CMK (cell line): ENCODE results near the gene CENPP.

ENCODE experiments used
- DNase-seq: peaks from one replicate; pipeline ENCODE4 v3.0.0-alpha.2; 2010; ENCODE audit warnings: low read depth

The CENPP gene

DNA sequence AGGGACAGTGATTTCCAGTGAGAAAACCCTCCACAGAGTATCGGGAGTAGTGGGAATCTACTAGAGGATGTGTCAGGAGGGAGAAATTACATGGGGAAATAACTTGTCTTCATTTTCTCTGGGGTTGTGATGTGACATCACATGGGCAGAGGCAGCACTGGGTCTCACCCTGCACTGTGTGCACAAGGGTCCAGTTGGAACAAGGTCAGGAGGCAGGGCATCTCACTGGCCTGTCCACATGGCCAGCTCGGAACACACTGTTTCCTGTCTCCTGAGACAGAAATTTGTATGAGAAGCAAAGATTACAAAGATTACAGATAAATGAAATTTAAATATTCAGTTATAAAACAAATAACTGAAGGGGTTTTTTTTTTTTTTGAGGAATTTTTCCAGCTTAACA, 272.6 kb downstream of the CENPP start:
- no peak for DNase-seq

DNA sequence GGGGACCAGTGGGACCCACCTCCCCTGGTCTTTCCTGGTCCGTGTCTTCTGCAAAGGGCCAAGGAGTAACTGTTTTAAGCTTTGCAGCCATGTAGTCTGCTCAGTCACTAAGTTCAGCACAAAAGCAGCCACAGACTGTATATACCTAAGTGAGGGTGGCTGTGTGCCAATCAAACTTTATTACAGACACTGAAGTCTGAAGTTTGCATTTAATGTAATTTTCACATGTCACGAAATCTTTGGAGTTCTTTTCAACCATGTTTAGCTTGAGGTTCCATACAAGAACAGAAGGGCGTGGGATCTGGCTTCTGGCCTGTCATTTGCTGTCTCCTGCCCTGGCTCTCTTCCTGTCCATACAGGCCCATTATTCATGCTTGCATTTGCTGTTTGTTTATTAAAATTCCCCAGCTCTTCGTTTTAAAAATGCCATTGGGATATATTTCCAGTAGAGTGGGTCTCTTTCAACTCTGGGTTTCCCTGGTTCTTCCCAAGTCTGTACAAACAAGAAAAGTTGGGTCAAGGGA, 274.2 kb downstream of the CENPP start:
- DNase-seq, result no peak

DNA sequence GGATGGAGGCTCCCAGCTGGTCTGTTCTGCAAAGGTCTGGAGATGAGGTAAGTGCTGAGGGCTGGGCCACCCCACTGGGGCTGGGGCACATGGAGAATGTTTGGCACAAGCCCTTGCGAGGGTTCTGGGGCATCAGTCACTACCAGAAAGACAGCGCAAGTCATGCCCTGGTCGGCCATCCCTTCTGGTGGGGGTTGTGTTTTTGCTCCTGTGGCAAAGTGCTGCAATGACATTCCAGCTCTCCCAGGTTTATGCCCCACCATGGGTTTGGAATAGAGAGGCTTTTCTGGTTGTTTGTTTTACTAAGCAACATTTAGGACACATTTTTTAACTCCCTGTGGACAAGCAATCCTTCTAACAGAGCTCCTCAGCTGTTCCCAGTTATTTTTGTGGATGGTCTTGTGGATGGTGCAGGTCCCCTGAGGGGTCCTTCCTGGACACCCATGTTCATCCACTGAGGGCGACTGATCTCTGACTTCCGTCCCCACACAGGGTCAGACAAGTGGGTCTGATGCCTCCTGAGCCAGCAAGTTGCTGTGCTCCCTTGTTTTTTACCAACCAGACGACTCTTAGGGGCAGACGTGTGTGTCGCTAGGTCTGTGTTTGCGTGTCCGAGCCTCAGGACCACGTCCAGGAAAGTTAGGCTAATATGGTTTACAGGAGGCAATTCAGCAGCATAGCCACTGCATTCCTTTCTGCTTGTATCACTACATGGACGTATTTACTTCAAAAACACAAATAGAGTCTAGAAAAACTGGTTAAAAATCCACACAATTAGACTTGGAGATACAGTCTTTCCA, 274.9 kb downstream of the CENPP start:
- DNase-seq, result no peak

DNA sequence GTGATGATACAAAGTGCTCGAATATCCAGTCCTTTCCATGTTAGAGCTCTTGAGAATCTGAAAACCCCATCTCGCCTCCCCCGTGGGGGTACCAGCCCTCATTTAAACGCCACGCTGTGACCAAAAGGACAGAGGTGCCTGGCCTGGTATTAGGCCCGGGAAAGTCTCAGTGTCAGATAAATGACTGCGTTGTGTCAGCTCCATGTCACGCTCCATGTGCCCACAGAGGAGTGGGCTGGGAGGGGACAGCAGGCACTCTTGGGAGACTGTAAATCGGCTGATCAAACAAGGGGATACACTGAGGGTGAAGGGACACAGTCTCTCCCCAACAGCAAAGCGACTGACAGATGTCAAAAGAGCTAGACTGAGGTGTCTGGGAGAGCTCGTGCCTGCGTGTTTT, 275.7 kb downstream of the CENPP start:
- no peak for DNase-seq

DNA sequence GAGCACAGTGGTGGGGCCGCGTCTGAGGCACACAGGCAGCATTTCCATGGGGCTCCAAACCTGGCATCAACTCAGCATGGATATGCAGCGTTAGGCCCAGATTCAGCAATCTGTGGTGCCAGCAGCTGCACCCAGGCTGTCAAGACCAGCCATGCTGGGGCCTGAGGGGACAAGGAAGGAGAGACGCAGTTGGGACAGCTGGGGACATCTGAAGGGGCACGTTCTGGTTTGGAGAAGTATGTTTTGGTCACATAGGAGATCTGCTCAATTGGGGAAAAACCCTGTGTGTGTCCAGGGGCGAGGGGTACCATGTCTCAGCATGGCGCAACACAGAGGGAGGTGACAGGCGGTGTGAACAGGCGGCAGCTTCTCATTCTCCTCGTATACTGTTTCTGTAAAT, 276.7 kb downstream of the CENPP start:
- DNase-seq, result no peak

DNA sequence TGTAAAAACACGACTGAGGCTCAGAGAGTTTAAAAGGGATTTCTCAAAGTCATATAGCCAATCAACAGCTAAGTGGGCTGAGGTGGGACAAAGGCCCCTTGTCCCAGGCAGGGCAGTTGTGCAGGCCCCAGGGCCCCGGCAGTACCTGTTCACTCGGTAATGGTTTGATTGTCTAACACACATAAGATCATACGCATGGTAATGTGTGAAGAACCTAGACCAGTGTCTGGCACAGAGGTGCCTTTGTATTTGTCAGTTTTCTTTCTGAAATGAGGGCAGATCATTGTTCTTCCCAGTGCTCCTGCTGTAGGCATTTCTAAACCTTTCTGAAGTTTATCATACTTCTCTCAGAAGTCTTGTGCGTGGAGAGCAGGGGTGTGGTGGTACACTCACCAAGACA, 277.3 kb downstream of the CENPP start:
- DNase-seq, result no peak

DNA sequence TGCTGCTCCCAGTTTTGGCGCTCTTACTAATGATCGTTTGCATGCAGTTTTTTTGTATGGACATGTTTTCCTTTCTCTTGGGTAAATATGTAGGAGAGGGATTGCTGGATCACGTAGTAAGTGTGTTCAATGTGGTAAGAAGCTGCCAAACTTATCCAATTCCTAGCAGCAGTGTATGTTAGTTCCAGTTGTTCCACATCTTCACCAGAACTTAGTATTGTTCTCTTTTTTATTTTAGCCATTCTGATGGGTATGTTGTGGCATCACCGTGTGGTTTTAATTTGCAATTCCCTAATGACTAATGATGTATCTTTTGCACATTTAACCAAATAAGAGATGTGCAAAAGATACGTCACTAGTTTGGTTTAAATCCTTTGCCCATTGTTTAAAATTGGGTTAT, 278.2 kb downstream of the CENPP start:
- DNase-seq, result no peak

DNA sequence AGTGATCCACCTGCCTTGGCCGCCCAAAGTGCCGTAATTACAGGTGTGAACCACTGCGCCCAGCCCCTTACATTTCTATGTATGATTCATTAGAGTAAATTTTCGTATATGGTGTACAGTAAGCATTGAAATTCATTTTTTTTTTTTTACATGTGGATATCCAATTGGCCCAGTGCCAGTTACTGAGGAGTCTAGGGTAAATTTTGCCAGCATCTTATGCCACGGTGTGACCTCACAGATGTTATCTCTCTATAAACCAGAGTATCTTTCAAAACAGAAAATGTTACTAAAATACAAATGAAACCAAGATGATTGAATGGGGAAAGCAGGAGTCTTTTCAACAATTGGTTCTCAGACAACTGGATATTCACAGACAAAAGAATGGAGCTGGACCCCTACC, 279.5 kb downstream of the CENPP start:
- no peak for DNase-seq

DNA sequence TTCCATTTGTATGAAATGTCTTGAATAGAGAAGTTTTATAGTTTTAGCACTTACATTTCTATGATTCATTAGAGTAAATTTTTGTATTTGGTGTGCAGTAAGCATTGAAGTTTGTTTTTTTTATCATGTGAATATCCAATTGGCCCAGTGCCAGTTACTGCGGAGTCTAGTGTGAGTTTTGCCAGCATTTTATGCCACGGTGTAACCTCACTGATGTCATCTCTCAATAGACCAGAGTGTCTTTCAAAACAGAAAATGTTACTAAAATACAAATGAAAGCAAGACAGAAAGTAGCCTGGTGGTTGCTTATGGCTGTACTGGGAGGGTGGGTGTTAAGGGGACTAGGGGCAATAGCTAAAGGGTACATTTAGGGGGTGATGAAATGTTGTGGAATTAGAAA, 281.3 kb downstream of the CENPP start:
- no peak for DNase-seq

DNA sequence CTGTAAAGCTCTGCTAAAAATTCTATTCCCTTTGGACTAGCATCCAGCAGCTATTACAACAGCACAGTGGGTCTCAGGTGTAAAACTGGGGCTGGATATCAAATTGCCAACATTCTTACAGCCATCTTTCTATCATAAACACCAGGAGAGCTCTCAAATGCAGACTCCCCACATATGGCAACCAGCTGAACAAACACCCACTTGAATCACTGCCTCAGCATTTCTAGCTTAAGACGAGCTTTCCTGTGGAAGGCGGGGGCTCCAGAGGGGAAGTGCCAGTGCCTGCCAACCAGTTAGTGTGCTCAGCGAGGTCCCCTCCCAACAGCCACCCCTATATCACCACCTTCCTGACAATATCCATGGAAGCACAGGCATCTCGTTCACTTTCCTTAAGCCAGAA, 282.0 kb downstream of the CENPP start:
- DNase-seq, result no peak

DNA sequence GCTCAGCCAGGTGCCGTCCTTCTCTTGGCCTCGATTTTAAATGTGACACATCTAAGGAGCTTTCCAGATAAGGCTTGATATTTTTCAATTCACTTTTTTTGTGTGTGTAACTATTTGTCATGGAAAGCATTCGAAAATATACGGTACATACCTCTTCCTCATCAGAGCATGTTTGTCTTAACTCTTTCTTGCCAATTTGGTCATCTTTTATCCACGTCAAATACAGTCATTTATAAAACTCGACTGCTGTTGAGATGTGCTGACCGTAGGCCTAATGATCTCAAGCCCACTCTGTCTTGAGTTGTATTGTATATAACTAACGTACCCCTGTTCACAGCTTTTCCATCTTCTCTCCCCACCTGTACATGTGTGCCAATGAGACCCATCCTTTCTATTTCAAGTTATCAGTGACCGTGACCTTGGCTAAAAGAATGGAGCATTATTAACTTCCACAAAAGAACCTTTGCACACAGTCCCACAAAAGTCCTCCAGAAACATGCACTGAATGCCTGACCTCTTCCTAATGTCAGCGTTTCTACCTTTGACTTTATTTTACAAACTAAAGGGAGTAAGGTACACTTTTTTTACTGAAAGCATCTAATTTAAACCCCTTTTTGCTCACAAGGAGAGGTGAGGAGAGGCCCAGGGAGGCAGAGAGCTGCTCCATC, 282.6 kb downstream of the CENPP start:
- DNase-seq, result no peak

DNA sequence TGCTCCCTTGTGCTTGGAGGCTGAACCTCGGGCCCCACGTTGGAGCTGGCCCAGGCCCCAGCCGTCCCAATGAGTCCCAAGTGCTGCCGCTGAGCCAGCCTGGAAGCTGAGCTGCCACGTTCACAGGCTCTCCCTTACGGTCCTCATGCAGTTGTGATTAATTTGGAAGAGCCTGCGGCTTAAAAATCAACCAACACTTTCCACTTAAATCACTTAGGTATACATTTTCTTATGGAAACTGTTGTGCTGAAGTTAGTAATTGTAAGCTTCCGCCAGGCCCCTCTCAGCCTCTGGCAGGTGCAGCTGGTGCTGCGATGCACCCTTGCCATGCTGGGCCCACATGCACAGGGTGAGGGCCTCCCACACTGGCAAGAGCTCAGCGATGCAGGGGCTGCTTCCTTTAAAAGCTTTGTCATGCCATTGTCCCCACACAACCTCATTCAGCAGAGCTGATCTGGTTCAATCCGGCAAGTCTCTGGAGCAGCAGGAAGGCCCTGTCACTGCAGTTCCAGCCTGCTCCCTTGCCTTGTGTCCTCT, 283.2 kb downstream of the CENPP start:
- DNase-seq, result no peak

DNA sequence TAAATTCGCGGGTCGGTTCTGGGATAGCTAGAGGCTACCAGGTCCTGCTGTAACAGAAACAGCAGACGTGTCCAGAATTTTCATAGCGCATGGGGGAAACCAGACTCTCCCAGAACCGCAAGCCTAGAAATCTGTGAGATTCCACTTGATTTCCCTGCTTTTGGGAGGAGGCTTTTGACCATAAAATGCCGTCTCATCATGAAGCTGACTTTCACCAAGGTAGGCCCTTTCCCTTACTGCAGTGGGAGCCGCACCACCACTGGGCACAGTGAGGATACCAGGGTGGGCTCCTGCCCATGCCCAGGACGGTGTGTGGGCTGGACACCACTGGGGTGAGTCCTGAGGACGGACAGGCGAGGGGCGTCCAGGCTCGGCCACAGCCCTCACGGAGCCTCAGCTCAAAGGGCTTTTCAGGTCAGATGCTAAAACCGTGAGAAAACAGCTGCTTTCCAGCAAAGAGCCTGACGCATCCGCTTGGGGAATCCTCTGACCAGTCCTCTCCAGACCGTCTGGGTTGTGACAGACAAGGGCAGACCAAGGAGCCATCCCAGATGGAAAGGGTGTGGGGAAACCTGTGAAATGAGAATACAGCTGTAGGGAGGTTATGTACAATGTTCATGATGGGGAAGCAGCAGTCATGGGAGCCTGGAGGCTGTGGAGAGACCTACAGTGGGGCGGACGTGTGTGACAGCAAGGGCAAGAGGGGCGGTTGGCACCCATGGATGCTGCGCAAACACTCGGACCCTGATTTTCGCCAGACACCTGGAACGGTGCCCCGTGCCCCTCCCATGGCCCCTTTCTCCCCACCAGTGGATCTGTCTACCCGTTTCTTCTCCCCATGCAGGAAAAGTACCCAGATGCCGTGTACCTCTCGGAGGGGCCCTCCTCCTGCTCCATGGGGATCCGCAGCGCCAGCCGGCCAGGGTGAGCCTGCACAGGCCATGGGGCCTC, 285.0 kb downstream of the CENPP start:
- no peak for DNase-seq

DNA sequence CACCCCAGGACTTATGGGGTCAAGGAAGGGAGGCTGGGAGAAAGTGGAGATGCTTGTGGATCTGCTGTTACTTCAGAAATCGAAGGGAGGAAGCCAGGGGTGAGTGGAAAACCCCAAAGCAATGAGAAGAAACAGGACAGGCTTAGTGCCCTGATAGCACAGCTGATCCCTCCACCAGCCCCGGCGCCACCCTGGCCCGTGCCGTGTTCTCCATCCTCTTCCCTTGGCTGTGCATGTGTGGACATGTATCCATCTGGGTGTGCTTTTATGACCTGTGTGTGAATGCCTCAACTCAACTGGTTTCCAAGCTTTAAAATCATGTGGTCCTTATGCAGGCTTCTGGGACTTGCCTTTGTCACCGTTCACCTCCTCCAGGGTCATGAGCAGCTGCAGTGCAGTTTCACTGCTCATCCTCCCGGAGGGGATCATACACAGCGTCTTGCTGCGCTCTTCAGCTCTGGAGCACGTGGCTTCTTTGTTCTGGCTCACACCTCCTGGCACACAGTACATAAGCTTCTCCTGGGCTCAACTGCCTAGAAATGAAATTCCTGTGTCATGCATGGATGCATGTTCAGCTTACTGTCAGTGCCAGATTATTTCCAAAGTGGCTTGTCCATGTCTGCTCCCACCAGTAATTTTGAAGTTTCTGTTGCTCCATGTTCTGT, 286.0 kb downstream of the CENPP start:
- no peak for DNase-seq

DNA sequence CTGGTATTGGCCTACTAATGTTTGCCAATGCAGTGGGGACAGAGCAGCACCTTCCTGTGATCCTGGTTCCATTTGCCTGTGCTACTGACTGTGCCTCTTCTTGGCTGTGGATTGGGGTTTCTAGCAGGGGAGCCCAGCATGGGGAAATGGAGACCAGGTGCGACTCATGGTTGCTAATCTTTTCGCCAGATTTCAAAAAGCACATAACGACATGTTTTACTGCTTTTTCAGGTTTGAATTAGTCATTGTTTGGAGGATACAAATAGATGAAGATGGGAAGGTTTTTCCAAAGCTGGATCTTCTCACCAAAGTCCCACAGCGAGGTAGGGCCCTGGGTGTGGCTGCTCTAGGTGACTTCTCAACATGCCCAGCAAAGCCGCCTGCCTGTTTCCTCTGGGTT, 286.5 kb downstream of the CENPP start:
- DNase-seq, result no peak

DNA sequence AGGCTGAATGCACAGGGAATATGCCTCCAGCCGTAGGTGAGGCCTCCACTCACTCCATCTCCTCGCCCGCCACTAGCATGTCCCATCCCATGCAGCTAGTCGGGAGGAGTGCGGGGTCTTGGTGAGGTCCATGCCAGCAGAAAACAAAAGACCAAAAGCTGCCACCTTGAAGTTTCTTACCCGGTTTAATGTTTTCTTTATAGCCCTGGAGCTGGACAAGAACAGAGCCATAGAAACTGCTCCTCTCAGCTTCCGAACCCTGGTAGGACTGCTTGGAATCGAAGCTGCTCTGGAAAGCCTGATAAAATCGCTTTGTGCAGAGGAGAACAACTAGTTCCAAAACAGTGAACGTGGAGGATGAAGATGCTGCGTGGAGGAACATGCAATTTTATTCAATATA, 287.1 kb downstream of the CENPP start:
- DNase-seq, result no peak

DNA sequence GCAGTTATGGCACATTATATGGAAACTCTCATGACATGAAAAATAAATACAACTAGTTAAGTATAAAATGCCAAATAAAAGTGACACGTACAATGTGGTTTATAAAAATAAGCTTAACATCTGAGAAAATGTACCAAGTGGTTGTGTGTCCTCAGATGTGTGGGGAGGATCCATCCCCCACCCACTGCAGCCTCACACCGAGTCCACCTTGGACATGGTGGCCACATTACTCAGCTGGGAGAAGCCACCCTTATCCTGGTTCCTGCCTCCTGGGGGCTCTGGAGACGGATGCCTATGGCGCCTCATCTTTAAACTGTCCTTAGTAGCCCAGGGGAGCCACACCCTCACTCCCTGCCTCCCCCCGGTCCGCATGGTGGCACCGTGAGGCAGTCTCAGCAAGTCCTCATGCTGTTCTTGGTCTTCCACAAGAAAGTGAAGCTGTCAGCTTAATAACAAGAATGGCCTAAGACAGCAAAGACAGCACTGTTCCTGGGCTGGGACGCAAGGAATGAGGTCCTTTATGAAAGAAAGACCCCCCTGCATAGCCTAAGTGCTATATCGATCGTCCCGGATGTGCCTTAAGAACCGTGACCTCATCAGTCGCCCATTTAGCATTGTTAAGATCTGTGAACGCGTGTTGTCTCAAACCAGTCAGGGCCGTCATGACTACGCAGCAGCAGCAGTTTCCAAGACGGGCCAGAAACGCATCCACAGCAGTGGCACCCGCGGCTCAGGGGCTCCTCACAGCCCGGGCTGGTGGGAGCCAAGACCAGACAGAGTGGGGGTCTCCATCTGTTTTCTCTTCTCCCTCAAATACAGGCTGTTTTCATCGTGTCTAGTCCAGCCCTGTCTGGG, 287.7 kb downstream of the CENPP start:
- DNase-seq, result no peak

DNA sequence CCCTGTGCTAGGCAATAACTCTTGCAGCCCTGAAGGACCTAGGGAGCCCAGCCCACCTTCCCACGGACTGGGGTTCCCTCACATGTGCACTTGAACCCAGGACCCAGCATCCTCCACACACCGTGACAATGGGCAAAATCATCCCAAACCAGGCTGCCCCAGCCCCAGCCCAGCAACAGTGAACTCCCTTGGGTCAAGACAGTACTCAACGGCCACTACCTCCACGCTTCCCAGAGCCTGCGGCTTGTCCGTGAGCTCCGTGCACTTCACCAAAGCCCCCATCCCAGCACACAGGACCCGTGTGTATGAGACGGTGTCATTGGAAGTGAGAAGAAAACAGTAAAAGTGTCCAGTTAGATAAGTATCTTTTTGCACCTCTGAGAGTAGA, 288.4 kb downstream of the CENPP start:
- no peak for DNase-seq

DNA sequence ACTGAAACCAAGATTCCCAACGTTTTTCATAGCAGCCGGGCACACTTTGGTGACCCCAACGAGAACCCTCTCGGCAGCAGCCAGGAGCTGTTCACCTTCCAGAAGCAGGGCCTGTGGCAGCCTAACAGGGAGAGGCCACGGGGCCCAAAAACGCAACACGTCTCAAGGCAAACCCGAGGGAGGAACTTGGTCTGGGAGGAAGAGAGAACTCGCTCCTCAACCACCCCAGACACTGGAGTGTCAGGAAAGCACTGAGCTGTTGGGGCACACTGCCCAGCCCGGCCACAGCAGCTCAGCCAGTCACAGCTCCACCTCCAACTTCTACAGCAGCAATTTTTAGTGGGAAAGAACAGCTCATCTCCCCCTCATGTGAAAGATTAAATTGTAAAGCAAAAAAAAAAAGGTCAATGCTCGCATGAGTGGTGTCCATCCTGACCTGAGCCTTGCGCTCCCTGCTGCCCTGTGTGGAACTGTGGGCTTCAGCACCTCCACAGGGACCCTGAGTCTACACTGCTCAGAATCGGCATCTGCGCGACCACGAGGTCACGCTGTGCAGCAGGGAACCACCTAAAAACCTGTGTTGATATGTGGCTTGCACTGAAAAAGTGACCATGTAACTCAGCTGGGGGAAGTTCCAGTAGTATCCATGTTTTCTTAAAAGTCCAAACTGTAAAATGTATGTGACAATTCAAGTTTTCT, 289.2 kb downstream of the CENPP start:
- DNase-seq, result no peak

DNA sequence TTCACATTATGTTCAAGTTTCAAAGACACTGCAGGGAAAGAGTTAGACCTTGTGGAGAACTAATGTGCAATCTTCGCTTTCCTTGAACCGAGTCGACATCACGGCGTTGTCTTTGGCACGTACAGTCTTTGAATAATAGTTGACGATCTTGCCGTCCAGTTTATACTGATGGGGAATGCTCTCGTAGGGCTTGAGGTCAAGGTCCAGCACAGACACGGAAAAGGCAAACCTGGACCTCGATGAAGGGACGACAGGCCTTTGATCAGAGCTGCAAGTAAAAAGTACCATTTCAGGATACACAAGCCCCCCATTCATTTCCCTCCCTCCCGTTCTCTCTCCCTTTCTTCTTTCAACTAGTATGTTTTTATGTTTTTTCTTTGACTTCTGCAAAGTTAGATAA, 290.0 kb downstream of the CENPP start:
- no peak for DNase-seq
